HCT116 (cell line): ENCODE results near the gene SLC50A1. TPM values are rescaled to one million over a fixed set of nuclear protein-coding genes. Genes with fewer than 3 reads are reported as not detected.

Experiments
- ATAC-seq: fragments of 200-7000 bp; cut with Tn5 transposase; 2 replicates; pipeline ENCODE4 v1.9.1; 2020; ENCODE audit warnings: mild to moderate bottlenecking, moderate library complexity
- BruUV-seq: library from RNA; stranded (reverse); fragments of 400-500 nt; replicated peaks from 2 replicates; lab custom pipeline; 2021; lab: Mats Ljungman, UMichigan
- CTCF ChIA-PET: fragments of 300-600 bp; sonication (Branson Sonifier 250); formaldehyde crosslinking; loops from one replicate; lab custom pipeline; 2021; ENCODE audit warnings: antibody characterized with exemption; lab: Charles Lee
- POLR2A ChIA-PET: fragments of 300-600, 350-600 bp; sonication (Branson Sonifier 250); formaldehyde crosslinking; loops from one replicate; lab custom pipeline; 2021; ENCODE audit warnings: antibody characterized with exemption; lab: Charles Lee
- RAD21 ChIA-PET, 2 experiments: fragments of 300-600 bp; sonication (Branson Sonifier 250); formaldehyde crosslinking; loops; one replicate each; lab custom pipeline; 2023; ENCODE audit warnings: low total read pairs in 2 of 2; ENCODE audit not compliant: uncharacterized antibody in 2 of 2, unreplicated experiment in 2 of 2, low non-redundant PET in 1 of 2; lab: Charles Lee
- DNase-seq: peaks from one replicate; pipeline ENCODE4 v3.0.0-alpha.2; 2010; ENCODE audit warnings: low read depth, low spot score
- H2AFZ ChIP-seq: fragments of 200-600 bp; shearing (Covaris generic), sonication (generic); 2 replicates; pipeline ENCODE4 v1.6.1; 2017; ENCODE audit warnings: low read depth, mixed run types, mixed read lengths, antibody characterized with exemption, low read length; ENCODE audit not compliant: poor library complexity, severe bottlenecking
- H3K27ac ChIP-seq: 2 replicates; pipeline ENCODE4 v1.5.1; 2012; ENCODE audit warnings: low read depth, low read length
- H3K27me3 ChIP-seq: fragments of 200-600 bp; sonication (generic); 2 replicates; pipeline ENCODE4 v1.6.1; 2016; ENCODE audit warnings: mixed run types, low read length, mixed read lengths; ENCODE audit not compliant: insufficient read depth
- H3K36me3 ChIP-seq, 2 experiments: fragments of 200-500 bp in 1 of 2; fragments of 200-600 bp in 1 of 2; sonication (Bioruptor generic) in 1 of 2; sonication (generic) in 1 of 2; 2 replicates each; pipeline versions ENCODE4 v1.5.1 to v1.6.1; 2014 to 2016; ENCODE audit warnings: low read length in 2 of 2, inconsistent platforms in 1 of 2, mixed read lengths in 1 of 2, mixed run types in 1 of 2; ENCODE audit not compliant: insufficient read depth in 2 of 2, control insufficient read depth in 1 of 2
- H3K4me1 ChIP-seq, 2 experiments: fragments of 200-600 bp in 1 of 2; sonication (generic) in 1 of 2; 2 replicates each; pipeline versions ENCODE4 v1.5.1 to v1.6.1; 2012 to 2017; ENCODE audit warnings: low read length in 2 of 2, inconsistent platforms in 1 of 2, mild to moderate bottlenecking in 1 of 2, mixed read lengths in 1 of 2, mixed run types in 1 of 2, moderate library complexity in 1 of 2; ENCODE audit not compliant: insufficient read depth in 2 of 2, control insufficient read depth in 1 of 2
- H3K4me2 ChIP-seq: fragments of 200-600 bp; sonication (generic); 2 replicates; pipeline ENCODE4 v1.6.1; 2017; ENCODE audit warnings: mixed run types, low read length, mixed read lengths
- H3K4me3 ChIP-seq, 2 experiments: fragments of 200-600 bp in 1 of 2; sonication (generic) in 1 of 2; replicated peaks in 1 of 2; 2 replicates each; pipeline ENCODE4 v1.5.1; 2011 to 2016; ENCODE audit warnings: low read length in 2 of 2, control low read depth in 1 of 2, low read depth in 1 of 2, mild to moderate bottlenecking in 1 of 2, mixed read lengths in 1 of 2, mixed run types in 1 of 2
- H3K79me2 ChIP-seq: fragments of 200-600 bp; sonication (generic); 2 replicates; pipeline ENCODE4 v1.6.1; 2017; ENCODE audit warnings: mild to moderate bottlenecking, mixed run types, low read length, moderate library complexity, mixed read lengths; ENCODE audit not compliant: insufficient read depth
- H3K9ac ChIP-seq: fragments of 200-600 bp; sonication (generic); 2 replicates; pipeline ENCODE4 v1.6.1; 2016; ENCODE audit warnings: low read length, mixed read lengths
- H3K9me2 ChIP-seq: fragments of 200-600 bp; sonication (generic), shearing (Covaris generic); 2 replicates; pipeline ENCODE4 v1.6.1; 2017; ENCODE audit warnings: mixed run types, mild to moderate bottlenecking, moderate library complexity; ENCODE audit not compliant: insufficient read depth
- H3K9me3 ChIP-seq, 2 experiments: fragments of 200-500 bp in 1 of 2; fragments of 200-600 bp in 1 of 2; sonication (Bioruptor generic) in 1 of 2; sonication (generic) in 1 of 2; 2 replicates each; pipeline ENCODE4 v1.6.1; 2014 to 2017; ENCODE audit warnings: low read length in 2 of 2, mixed read lengths in 2 of 2, inconsistent platforms in 1 of 2, low read depth in 1 of 2, mild to moderate bottlenecking in 1 of 2, mixed run types in 1 of 2, moderate library complexity in 1 of 2; ENCODE audit not compliant: control insufficient read depth in 1 of 2, insufficient read depth in 1 of 2
- H4K20me1 ChIP-seq: fragments of 200-600 bp; sonication (generic), shearing (Covaris generic); 2 replicates; pipeline ENCODE4 v1.6.1; 2017; ENCODE audit warnings: mixed run types, mild to moderate bottlenecking, moderate library complexity; ENCODE audit not compliant: insufficient read depth
- ATF3 ChIP-seq: IDR thresholded peaks from 2 replicates; pipeline ENCODE4 v1.6.1; 2012
- CBX3 ChIP-seq: IDR thresholded peaks from 2 replicates; pipeline ENCODE4 v1.6.1; 2012; ENCODE audit warnings: low read depth
- CEBPB ChIP-seq: IDR thresholded peaks from 2 replicates; pipeline ENCODE4 v1.6.1; 2012; ENCODE audit warnings: low read depth
- CTCF ChIP-seq, 3 experiments: fragments of 200-600 bp in 1 of 3; sonication (generic) in 1 of 3; IDR thresholded peaks in 2 of 3; conservative IDR thresholded peaks in 1 of 3; 2 replicates each; pipeline ENCODE4 v1.5.1; 2012 to 2017; ENCODE audit warnings: low read depth in 2 of 3, low read length in 2 of 3, antibody characterized with exemption in 1 of 3, borderline replicate concordance in 1 of 3, control low read depth in 1 of 3, mild to moderate bottlenecking in 1 of 3, mixed read lengths in 1 of 3, mixed run types in 1 of 3, moderate library complexity in 1 of 3; ENCODE audit not compliant: insufficient read depth in 1 of 3
- EGR1 ChIP-seq: IDR thresholded peaks from 2 replicates; pipeline ENCODE4 v1.6.1; 2012; ENCODE audit warnings: low read depth
- EZH2 ChIP-seq: fragments of 200-600 bp; sonication (generic); IDR thresholded peaks from 2 replicates; pipeline ENCODE4 v1.6.1; 2017; ENCODE audit warnings: antibody characterized with exemption, mixed run types
- FOSL1 ChIP-seq: IDR thresholded peaks from 2 replicates; pipeline ENCODE4 v1.6.1; 2012; ENCODE audit warnings: low read depth
- JUND ChIP-seq: IDR thresholded peaks from 2 replicates; pipeline ENCODE4 v1.6.1; 2012
- MAX ChIP-seq: IDR thresholded peaks from 2 replicates; pipeline ENCODE4 v1.6.1; 2012
- POLR2A ChIP-seq: IDR thresholded peaks from 2 replicates; pipeline ENCODE4 v1.7.0; 2011; ENCODE audit warnings: borderline replicate concordance; ENCODE audit not compliant: insufficient read depth, insufficient read length; ENCODE audit errors: extremely low read depth
- POLR2AphosphoS5 ChIP-seq: IDR thresholded peaks from 2 replicates; pipeline ENCODE4 v1.6.1; 2011; ENCODE audit warnings: mild to moderate bottlenecking, low read depth, low read length, moderate library complexity
- REST ChIP-seq: IDR thresholded peaks from 2 replicates; pipeline ENCODE4 v1.6.1; 2012; ENCODE audit warnings: low read depth
- SIN3A ChIP-seq: IDR thresholded peaks from 2 replicates; pipeline ENCODE4 v1.6.1; 2012; ENCODE audit warnings: low read depth
- SP1 ChIP-seq: IDR thresholded peaks from 2 replicates; pipeline ENCODE4 v1.6.1; 2012; ENCODE audit warnings: low read depth
- SRF ChIP-seq: IDR thresholded peaks from 2 replicates; pipeline ENCODE4 v1.6.1; 2012; ENCODE audit warnings: low read depth
- TCF7L2 ChIP-seq: IDR thresholded peaks from 2 replicates; pipeline ENCODE4 v1.7.0; 2011; ENCODE audit warnings: borderline replicate concordance, inconsistent platforms; ENCODE audit not compliant: insufficient read depth, insufficient read length; ENCODE audit errors: extremely low read depth
- YY1 ChIP-seq: IDR thresholded peaks from 2 replicates; pipeline ENCODE4 v1.6.1; 2011; ENCODE audit warnings: low read length, low read depth, moderate library complexity, mild to moderate bottlenecking; ENCODE audit not compliant: insufficient replicate concordance; ENCODE audit errors: extremely low read depth
- ZBTB33 ChIP-seq: IDR thresholded peaks from 2 replicates; pipeline ENCODE4 v1.6.1; 2011; ENCODE audit warnings: mild to moderate bottlenecking, low read length, moderate library complexity; ENCODE audit not compliant: insufficient replicate concordance; ENCODE audit errors: extremely low read depth
- ZFX ChIP-seq: fragments of 450-650 bp; IDR thresholded peaks from 2 replicates; pipeline ENCODE4 v1.6.1; 2017
- ZNF274 ChIP-seq: fragments of 200-500 bp; sonication (Bioruptor generic); IDR thresholded peaks from 2 replicates; pipeline ENCODE4 v1.6.1; 2014; ENCODE audit warnings: mild to moderate bottlenecking, low read depth, low read length, inconsistent platforms
- intact Hi-C: fragments of 100-400 bp; cut with micrococcal nuclease; formaldehyde crosslinking; loops from 2 replicates; pipeline ENCODE4 v1.10.0; 2022
- total RNA-seq: library from RNA; stranded (reverse); gene quantifications from one replicate; pipeline ENCODE4 v1.2.1, GENCODE V29; 2021; ENCODE audit not compliant: unreplicated experiment

The SLC50A1 gene
- total RNA-seq, 1 experiment from 2014 or later, result 49.9 TPM

GRCh38 chr1:155175281-155175926 lies 39.8 kb downstream of the SLC50A1 start:
- no peak overlapping the region for H3K4me2 ChIP-seq
- RAD21 ChIA-PET, result no interaction called here
- H2AFZ ChIP-seq, result no peak overlapping the region
- H4K20me1 ChIP-seq, result no peaks in the 10 kb centered on the region
- DNase-seq (no peak), ATAC-seq (no peak)
- CTCF ChIA-PET, result interaction anchor here (1.0 to 4.6 kb wide), 5 partner anchors 18 to 149 kb away, joined by 3 to 71 read pairs (median 5); no protein-coding TSS in a partner anchor
- H3K4me1 ChIP-seq, result peaks cover 7 to 42% of the 10 kb centered on the region in 2 experiments; a peak in 3 of 4 replicates
- TF ChIP-seq POLR2A, result no peak
- TF ChIP-seq MAX, result no peak
- TF ChIP-seq SRF, result no peak
- no peak for TF ChIP-seq ZFX
- no peak for TF ChIP-seq CBX3
- TF ChIP-seq YY1, result no peak
- TF ChIP-seq POLR2AphosphoS5, result no peak
- TF ChIP-seq ATF3, result no peak
- no peak for TF ChIP-seq EZH2
- TF ChIP-seq FOSL1, result no peak
- TF ChIP-seq ZNF274, result no peak
- no peak for TF ChIP-seq CEBPB
- no peak for TF ChIP-seq CTCF (IDR thresholded peaks at IDR 0.05 in 2 of 3, conservative IDR thresholded peaks at IDR 0.05 in 1 of 3; ENCODE audit: borderline replicate concordance in 1 of 3, insufficient read depth in 1 of 3, low read depth in 2 of 3, low read length in 2 of 3)
- TF ChIP-seq EGR1, result no peak
- no peak for TF ChIP-seq TCF7L2
- no peak for TF ChIP-seq SIN3A
- TF ChIP-seq JUND, result no peak
- TF ChIP-seq REST, result no peak
- no peak for TF ChIP-seq SP1
- no peak for TF ChIP-seq ZBTB33
- H3K9ac ChIP-seq, result no peak overlapping the region
- H3K9me2 ChIP-seq, result no peaks in the 10 kb centered on the region
- H3K4me3 ChIP-seq, result no peak overlapping the region
- no peaks in the 10 kb centered on the region for H3K9me3 ChIP-seq
- no peaks in the 10 kb centered on the region for H3K27me3 ChIP-seq
- POLR2A ChIA-PET, result interaction anchor here (1.0 to 2.5 kb wide), 4 partner anchors 18 to 66 kb away, joined by 3 to 15 read pairs (median 4); a partner anchor contains a TSS
- peaks cover 23% of the 10 kb centered on the region for H3K79me2 ChIP-seq
- peak overlapping the region; percentile 11; the same call in 1 of the 2 replicates for H3K27ac ChIP-seq
- intact Hi-C loops, result loop anchor here (10.0 kb wide), 1 partner anchor 149 kb away; the partner anchor contains the start of gene RUSC1
- H3K36me3 ChIP-seq, result peaks cover 0 to 1% of the 10 kb centered on the region in 2 experiments; a peak in 1 of 4 replicates
- BruUV-seq, result no TSS peak
